HG03095 (cell line): ENCODE results near the gene CST8.
"Not testable (repeated sequence)": the region's sequence is repeated elsewhere in the genome, so short reads cannot be mapped to it uniquely, and the experiment has no call there.

ENCODE experiments used
- ATAC-seq: cut with Tn5 transposase; IDR thresholded peaks from one replicate; pipeline ENCODE4 v1.9.1; 2021; ENCODE audit warnings: moderate library complexity; ENCODE audit not compliant: unreplicated experiment

The CST8 gene

DNA sequence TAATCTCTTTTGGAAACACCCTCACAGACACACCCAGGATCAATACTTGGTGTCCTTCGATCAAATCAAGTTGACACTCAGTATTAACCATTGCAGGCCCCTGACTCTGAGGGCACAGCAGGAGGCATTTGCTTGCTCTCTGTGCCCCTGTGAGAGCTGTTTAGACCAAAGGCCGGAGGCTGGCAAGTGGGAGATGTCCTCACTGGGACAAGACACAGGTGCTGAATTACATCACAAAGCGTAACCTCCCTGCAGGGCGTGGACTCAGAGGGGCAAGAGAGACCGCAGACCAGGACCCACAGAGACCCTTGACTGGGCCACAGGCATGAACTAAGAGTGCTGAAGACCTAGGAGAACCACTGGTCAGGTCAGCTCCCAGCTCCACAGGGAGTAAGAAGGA, at the start of gene CST8:
Gene CST8 (plus strand): TSS at position 301 of the 400 bp plus-strand sequence. CDS start 551 bp downstream, outside the sequence.
- ATAC-seq: no peak

GRCh38 chr20:23441850-23442313, 49.0 kb upstream of the CST8 start:
- no peak for ATAC-seq

DNA sequence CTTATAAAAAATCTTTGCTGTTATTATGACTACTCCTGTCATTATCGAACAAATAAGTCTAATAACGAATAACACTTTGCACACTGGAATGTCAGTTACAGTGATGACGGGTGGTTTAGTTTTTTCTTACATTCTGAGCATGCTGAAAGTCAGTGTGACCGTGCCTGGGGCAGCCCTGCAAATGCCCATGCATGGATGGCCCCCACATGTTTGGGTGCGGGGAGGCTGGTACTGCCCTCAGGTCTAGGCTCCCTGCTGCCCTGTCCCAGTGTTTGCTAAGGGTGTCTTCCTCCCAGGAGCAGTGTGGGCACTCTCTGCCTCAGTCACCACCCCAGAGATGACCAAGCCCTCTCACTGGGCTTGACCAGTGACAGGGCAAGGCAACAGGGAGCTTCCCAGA, 48.5 kb upstream of the CST8 start:
- ATAC-seq: no peak

DNA sequence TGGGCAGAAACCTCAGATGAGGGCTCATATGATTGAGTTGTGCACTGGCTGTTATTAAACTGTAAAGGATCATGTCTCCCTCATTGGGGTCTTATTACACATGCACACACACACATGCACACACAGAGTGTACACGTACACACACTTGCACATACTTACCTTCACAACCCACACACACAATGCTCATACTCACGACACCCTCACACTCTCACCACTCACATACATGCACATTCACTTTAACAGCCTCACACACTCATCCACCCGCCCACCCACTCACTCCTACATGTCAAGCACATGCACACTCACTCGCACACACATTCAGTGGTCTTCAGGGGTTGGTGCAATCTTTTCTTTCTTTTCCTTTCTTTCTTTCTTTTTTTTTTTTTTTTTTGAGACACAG, 46.1 kb upstream of the CST8 start:
- no peak for ATAC-seq

DNA sequence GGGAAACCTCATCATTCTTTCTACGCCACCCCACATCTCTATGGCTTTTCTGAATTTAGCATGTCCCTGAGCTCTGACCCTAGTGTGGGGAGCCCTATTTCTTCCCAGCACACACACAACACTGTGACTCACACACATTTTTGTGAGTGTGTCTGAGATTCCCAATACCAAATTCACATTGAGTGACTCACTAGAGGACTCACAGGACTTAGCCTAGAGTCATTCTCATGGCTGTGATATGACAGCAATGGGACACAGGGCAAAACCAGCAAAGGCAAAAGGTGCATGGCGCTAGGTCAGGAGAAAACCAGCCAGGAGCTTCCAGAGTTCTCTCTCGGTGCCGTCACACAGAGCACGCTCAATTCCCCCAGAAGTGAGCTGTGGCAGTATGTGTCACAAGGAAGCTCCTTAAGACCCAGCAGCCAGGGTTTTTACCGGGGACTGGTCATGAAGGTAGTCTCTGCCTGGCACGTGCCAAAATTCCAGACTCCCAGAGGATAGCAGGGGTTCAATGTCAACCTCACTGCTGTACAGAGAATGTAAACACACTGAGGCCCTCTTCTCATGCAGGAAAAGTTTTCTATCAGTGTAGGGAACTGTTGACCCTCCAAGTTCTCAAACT, 45.2 kb upstream of the CST8 start:
- ATAC-seq: no peak

DNA sequence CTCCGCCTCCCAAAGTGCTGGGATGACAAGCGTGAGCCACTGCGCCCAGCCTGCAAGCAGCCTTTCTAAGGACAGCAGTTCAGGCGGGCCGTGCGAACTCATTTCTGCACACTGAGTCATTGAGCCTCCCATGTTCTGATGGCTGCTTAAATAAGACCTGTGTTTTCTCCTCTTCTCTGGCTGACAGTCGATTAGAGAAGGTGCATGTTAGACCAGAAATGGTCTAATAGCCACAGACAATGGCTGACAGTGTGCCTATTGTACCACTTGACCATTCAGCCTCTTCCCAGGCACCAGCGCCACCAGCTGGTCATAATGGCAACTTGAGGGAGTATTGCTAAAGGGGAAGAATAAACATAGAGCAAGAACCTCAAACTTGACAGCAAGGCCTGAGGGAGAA, 44.4 kb upstream of the CST8 start:
- no peak for ATAC-seq

DNA sequence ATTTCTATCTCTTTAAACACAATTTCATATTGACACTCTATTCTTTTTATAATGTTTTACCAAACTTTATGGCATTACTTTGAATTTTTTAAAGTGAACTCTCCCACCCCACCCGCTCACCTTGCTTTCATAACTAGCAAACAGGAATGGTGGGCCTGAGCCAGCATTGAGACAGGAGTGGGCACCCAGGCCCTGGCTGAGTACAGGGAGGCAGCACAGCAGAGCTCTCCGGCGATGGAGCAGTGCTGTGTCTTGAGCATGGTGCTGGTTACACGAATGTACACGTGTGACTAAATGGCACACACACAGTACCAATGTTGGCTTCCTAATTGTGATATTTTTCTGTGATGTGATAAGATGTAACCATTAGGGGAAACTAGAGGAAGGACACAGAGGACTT, 42.8 kb upstream of the CST8 start:
- ATAC-seq: no peak

GRCh38 chr20:23449421-23449820, 41.5 kb upstream of the CST8 start:
- no peak for ATAC-seq

DNA sequence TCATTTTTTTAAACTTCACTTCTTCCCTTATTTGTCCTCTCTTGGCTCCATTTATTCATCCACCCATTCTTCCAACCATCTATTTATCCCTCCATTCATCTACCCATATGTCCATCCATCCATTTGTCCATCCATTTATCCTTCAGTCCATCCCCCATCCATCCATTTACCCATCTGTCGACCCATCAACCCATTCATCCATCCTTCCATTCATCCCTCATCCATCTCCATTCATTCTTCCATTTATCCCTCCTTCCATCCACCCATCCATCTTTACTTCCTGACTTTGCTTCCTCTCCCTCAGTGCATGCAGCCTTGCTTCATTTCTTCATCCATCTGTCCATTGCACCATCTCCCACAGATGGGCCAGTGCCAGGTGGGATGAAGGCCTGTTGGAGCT, 40.0 kb upstream of the CST8 start:
- ATAC-seq: no peak

GRCh38 chr20:23451956-23452487, 38.9 kb upstream of the CST8 start:
- ATAC-seq: no peak

- ATAC-seq: no peak
Observed at GRCh38 chr20:23452776-23453175, 38.1 kb upstream of the CST8 start, which contains the start of gene CST11. Gene CST11 (minus strand): TSS chr20:23452876. CDS start chr20:23452811, 65 bp downstream.

DNA sequence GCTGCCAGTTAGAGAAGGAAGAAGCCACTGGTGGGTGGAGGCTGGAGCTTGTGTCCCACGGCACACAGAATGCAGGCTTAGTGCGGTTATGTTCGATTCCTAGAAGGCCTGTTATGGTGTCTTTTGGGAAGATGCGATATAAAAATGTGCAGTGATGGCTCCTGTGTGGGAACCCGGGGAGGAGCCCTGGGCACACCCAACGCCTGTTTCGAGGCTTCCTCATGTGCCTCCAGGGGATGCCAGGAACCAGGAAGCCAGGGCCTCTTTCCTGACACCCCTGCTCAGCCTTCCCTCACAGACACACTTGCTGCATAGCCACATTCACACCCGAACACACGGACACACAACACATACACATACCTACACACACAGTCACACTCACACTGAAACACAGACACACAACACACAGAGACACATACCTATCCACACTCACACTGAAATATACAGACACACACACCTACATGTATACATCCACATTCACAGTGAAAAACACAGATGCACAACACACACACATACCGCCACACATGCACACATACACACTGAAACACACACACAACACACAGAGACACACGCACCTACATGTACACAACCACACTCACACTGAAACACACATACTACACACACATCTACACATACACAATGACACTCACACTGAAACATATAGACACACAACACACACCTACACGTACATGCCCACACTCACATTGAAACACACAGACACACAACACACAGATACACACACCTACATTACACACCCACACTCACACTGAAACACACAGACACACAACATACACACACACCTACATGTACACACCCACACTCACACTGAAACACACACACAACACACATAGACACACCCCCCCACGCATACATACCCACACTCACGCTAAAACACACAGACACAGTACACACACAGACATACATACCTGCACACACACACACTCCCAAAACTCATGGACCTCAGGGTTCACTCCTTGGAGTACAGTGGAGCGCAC, 37.1 kb upstream of the CST8 start:
- ATAC-seq: no peak

DNA sequence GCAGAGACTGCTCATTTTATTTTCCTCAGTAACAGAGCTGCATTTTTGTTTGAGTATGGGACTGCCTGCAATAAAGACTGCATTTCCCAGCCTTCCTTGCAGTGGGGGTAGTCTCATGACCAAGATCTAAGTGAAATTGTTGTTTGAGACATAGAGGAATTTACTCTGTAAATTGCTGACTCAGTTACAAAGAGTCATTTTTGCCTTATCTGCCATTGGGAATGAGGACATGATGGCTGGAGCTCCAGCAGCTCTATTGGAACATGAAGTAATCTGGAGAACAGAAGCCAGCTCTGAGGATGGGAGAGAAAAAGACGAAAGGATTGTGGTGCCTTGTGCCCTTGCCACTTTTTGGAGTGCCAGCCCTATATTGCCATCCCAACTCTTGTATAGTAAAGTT, 36.1 kb upstream of the CST8 start:
- no peak for ATAC-seq

DNA sequence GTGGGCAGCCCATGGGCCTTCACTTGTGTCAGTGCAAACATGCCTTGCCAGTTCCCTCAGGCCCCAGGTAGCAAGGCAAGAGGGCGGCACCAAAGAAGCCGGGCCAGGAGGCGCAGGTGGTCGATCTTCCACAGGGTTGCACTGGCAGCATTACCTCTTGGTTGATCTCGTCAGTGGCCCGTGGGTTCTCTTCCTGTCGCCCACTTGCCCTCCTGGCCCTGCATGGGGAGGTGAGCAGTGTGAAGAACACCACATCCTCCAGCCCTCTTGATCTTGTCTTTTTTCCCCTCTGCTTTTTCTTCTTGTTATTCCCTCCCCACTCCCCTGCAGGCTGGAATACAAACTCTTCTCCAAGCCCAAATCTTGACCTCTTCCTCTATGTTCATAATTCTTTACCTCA, 35.3 kb upstream of the CST8 start:
- no peak for ATAC-seq

DNA sequence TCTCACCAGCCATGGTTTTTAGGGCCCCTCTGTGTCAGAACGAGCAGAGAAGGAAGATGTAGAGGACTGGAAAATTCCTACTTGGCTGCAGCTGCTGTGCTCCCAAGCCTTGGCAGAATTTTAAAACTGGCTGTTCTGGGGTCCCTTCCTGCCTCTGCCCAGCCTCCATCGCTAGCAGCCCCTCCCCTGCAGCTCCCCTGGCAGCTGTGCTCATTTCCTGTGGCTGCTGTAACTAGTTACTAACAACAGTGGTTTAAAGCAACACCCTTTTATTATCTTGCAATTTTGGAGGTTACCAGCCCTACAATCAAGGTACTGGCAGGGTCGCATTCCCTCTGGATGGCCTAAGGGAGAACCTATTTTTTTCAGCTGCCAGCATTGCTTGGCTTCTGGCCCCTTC, 34.5 kb upstream of the CST8 start:
- no peak for ATAC-seq

DNA sequence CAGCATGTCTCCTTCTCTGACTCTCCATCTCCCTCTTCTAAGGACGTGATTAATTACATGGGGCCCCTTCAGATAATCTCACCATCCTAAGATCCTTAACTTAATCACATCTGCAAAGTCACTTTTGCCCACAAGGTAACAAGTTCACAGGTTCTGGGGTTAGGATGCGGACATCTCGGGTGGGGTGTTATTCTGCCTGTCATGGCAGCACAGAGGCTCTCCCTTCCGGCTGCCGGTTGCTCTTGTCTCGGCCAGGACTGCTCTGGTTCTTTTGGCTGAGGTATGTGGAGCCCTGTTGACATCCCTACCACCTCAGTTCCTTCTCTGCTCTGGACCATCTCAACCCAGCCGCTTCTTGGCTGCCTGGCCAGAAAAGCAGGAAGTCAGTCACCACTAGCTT, 34.0 kb upstream of the CST8 start:
- no peak for ATAC-seq

DNA sequence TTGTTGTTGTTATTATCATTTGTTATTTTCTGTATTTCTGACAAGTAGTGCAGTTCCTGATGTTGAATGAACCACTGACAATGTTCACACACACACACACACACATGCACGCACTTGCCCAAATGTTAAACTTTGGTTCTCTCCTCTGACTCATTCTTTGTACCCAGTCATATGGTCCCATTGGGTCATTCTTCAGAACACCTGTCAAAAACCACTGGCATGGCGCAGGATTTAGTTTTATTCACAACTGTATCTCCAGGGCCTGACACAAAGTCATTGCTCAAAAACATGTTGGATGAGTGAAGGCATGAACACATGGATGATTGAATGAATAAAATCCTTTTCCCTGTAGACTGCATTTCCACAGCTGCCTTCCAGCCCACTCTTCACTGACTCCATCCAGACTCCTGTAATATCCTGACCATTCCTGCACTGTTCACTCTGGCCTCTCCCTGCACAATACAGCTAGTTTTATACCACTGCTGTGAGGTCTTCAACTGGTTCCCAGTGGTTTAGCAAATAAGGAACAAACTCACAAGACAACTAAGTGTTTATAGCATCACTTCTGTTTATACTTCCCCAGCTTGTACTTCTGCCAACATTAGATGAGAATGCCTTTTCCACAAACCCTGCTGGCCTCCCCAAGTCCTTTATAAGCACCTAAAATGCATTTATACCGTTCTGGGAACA, 31.3 kb upstream of the CST8 start:
- no peak for ATAC-seq

- no peak for ATAC-seq
Observed at GRCh38 chr20:23461180-23461579, 29.7 kb upstream of the CST8 start.

DNA sequence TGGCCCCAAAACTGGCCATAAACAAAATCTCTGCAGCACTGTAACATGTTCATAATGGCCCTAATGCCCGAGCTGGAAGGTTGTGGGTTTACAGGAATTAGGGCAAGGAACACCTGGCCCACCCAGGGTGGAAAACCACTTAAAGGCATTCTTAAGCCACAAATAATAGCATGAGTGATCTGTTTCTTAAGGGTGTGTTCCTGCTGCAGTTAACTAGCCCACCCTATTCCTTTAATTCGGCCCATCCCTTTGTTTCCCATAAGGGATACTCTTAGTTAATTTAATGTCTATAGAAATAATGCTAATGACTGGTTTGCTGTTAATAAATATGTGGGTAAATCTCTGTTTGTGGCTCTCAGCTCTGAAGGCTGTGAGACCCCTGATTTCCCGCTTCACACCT, 24.0 kb upstream of the CST8 start:
- ATAC-seq: not testable (repeated sequence)

DNA sequence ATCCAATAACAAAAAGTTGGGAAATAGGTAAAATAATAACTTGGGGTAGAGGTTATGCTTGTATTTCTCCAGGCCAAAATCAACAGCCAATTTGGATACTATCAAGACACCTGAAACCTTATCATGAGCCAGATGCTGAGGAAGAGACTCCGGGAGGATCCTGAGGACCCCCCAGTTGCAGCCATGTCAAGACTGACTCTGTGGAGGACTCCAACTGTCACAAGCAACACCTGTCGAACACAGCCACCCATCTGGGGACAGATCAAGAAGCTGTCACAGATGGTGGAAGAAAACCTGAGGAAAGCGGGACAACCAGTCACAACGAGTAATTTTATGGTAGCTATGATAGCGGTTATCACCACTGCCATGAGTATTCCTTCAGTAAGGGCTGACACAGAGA, 18.6 kb upstream of the CST8 start:
- ATAC-seq: not testable (repeated sequence)

GRCh38 chr20:23473293-23473692, 17.6 kb upstream of the CST8 start:
- not testable (repeated sequence) for ATAC-seq
